Measurements from ENCODE around the gene CEP162. TPM values are rescaled to one million over a fixed set of nuclear protein-coding genes. Genes with fewer than 3 reads are reported as not detected.
"Not testable (repeated sequence)": the region's sequence is repeated elsewhere in the genome, so short reads cannot be mapped to it uniquely, and the experiment has no call there.

CEP162 gene
- total RNA-seq, 4 donors from 2014 or later = 15.0 to 23.2 (median 18.5) TPM

DNA sequence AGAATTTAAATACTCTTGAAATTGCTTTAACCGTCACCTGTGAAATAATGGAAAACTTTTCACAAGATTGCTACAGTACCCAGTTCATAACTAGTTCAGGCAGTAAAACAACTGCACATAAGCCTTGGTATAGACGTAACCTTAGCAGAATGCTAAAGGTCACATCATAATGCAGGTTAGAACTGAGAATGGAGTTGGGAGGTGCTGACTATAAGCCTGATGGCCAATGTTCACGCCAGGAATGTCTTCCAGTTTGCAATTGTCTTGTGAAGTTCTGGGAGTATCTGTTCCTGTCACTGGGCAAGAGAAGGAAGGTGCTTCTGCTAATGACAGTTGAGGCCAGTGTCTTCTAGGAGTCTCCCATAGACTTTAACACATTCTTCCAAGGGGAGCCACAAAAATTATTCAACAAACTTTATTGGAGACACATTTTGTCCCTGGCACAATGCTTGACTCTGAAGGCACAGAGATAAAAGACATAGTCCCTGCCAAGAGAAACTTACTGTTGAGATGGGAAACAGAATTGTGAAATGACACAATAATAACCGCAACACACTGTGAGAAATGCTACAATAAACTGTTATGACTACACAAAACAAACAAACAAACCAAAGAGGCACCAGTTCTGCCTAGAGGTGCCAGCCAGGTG is 24.6 kb upstream of the CEP162 start:
- Histone ChIP-seq H3K27ac (no peak overlapping the region), H3K27me3 (no peaks in the 10 kb centered on the region), H3K36me3 (no peaks in the 10 kb centered on the region), H3K9me3 (no peaks in the 10 kb centered on the region), H3K4me1 (no peaks in the 10 kb centered on the region), H3K4me3 (replicated peaks in 1 of 3) (no peak overlapping the region)
- TF ChIP-seq, protein P1, sequence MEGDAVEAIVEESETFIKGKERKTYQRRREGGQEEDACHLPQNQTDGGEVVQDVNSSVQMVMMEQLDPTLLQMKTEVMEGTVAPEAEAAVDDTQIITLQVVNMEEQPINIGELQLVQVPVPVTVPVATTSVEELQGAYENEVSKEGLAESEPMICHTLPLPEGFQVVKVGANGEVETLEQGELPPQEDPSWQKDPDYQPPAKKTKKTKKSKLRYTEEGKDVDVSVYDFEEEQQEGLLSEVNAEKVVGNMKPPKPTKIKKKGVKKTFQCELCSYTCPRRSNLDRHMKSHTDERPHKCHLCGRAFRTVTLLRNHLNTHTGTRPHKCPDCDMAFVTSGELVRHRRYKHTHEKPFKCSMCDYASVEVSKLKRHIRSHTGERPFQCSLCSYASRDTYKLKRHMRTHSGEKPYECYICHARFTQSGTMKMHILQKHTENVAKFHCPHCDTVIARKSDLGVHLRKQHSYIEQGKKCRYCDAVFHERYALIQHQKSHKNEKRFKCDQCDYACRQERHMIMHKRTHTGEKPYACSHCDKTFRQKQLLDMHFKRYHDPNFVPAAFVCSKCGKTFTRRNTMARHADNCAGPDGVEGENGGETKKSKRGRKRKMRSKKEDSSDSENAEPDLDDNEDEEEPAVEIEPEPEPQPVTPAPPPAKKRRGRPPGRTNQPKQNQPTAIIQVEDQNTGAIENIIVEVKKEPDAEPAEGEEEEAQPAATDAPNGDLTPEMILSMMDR (IDR thresholded peaks at IDR 0.05) = no peak
- no peak for TF ChIP-seq POLR2A (IDR thresholded peaks at IDR 0.05)
- WGBS, 2 donors = 81 to 86% methylated on average over 4 of the region's 4 CpGs
- intact Hi-C loops (cut with DNase I) = no loop called here
- DNase-seq = no peak

DNA sequence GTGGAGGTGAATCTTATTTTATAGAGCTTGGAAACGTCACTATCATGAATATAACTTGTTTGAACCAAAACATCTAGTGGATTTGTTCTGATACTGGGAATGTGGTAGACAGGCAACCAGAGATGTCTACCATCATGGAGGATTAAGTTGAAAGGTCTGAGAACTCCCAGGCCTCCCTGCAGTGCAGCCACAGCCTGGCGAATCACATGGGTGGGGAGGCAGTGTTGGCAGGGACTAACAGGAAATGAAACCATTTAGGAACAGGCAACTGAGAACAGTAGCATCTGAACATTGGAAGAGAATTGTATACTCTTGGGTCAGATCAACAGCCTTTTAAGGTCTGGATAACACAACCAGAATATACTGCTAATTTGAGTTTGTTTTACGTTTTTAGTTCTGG is 22.3 kb upstream of the CEP162 start:
- DNase-seq = no peak
- Histone ChIP-seq H3K4me3 (replicated peaks in 1 of 3) (no peak overlapping the region), H3K27ac (no peak overlapping the region), H3K36me3 (no peaks in the 10 kb centered on the region), H3K27me3 (no peaks in the 10 kb centered on the region), H3K4me1 (no peaks in the 10 kb centered on the region), H3K9me3 (no peaks in the 10 kb centered on the region)
- TF ChIP-seq, protein P1 (IDR thresholded peaks at IDR 0.05) = no peak
- TF ChIP-seq POLR2A (IDR thresholded peaks at IDR 0.05) = no peak
- 69% methylated on average over 3 of the region's 3 CpGs for WGBS, 2 donors
- intact Hi-C loops (cut with DNase I) = no loop called here

DNA sequence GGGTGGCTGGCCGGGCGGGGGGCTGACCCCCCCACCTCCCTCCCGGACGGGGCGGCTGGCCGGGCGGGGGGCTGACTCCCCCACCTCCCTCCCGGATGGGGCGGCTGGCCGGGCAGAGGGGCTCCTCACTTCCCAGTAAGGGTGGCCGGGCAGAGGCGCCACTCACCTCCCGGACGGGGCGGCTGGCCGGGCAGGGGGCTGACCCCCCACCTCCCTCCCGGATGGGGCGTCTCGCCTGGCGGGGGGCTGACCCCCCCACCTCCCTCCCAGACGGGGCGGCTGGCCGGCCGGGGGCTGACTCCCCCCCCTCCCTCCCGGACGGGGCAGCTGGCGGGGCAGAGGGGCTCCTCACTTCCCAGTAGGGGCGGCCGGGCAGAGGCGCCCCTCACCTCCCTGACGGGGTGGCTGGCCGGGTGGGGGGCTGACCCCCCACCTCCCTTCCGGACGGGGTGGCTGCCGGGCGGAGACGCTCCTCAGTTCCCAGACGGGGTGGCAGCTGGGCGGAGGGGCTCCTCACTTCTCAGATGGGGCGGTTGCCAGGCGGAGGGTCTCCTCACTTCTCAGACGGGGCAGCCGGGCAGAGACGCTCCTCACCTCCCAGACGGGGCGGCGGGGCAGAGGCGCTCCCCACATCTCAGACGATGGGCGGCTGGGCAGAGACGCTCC is 17.1 kb upstream of the CEP162 start:
- H3K27me3 ChIP-seq; H3K4me3 ChIP-seq (replicated peaks in 1 of 3); DNase-seq; H3K27ac ChIP-seq; H3K36me3 ChIP-seq; H3K4me1 ChIP-seq; intact Hi-C loops (cut with DNase I); H3K9me3 ChIP-seq: not testable (repeated sequence)
- 100% methylated on average over 10 of the region's 51 CpGs; no CpG with 5 or more reads in 1 of the 2 donors for WGBS, 2 donors

DNA sequence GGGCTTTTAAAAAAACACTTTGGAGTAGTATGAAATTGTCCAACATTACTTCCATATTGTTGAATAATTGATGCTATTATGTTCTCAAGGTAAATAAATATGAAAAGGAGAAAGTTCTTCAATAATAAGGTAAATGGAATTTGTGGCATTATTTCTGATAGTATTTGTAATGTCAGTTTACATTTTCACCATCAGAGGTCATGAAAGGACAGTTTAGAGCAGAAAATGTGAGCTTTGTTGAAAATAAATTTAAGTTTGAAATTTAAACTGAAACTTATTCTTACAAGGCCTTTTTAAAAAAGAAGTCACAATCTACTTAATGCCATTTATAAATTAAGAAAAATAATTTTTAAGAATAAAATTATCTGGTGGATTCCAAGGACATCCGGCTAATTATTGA is 15.8 kb upstream of the CEP162 start:
- intact Hi-C loops (cut with DNase I) = no loop called here
- no peaks in the 10 kb centered on the region for H3K4me1 ChIP-seq
- no peak for DNase-seq
- no peak for TF ChIP-seq POLR2A (IDR thresholded peaks at IDR 0.05)
- TF ChIP-seq, protein P1 (IDR thresholded peaks at IDR 0.05) = no peak
- H3K27ac ChIP-seq = no peak overlapping the region
- H3K4me3 ChIP-seq (replicated peaks in 1 of 3) = no peak overlapping the region
- H3K27me3 ChIP-seq = no peaks in the 10 kb centered on the region
- no peaks in the 10 kb centered on the region for H3K9me3 ChIP-seq
- no peaks in the 10 kb centered on the region for H3K36me3 ChIP-seq
- WGBS, 2 donors = 85 to 91% methylated on average over 1 of the region's 1 CpG

DNA sequence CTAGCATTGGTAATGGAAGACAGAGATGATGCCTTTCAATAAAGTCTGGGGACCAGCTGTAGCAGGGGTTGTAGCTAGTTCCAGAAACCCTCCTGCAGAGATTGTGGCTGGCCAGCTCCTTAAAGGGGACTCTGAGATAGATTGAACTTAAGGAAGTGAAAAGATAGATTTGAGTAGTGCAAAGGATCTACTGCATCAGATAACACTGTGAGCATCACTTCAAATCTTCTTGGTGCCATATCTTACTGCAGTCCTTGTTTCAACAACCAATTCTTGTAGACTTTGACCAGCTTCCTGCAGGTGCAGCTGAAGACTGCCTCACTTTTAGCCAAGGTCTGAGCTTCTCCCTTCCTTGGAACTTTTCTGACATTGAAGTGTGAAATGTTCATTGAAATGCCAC is 14.8 kb upstream of the CEP162 start:
- DNase-seq = no peak
- no peaks in the 10 kb centered on the region for H3K27me3 ChIP-seq
- H3K4me1 ChIP-seq = no peaks in the 10 kb centered on the region
- H3K27ac ChIP-seq = no peak overlapping the region
- H3K9me3 ChIP-seq = no peaks in the 10 kb centered on the region
- TF ChIP-seq POLR2A (IDR thresholded peaks at IDR 0.05) = no peak
- TF ChIP-seq, protein P1 (IDR thresholded peaks at IDR 0.05) = no peak
- no peaks in the 10 kb centered on the region for H3K36me3 ChIP-seq
- intact Hi-C loops (cut with DNase I) = no loop called here
- H3K4me3 ChIP-seq (replicated peaks in 1 of 3) = no peak overlapping the region

All from thyroid gland (tissue), 4 donors.